NCI-H2029 treated with DMSO at 0.1 percent for 48 hours (cell line): ENCODE measurements around the gene LRRN2.
"Not testable (repeated sequence)": the region's sequence is repeated elsewhere in the genome, so short reads cannot be mapped to it uniquely, and the experiment has no call there.

ENCODE experiments used
- DNase-seq: peaks from one replicate; lab custom pipeline; 2025; lab: John Stamatoyannopoulos, UW

Gene LRRN2

DNA sequence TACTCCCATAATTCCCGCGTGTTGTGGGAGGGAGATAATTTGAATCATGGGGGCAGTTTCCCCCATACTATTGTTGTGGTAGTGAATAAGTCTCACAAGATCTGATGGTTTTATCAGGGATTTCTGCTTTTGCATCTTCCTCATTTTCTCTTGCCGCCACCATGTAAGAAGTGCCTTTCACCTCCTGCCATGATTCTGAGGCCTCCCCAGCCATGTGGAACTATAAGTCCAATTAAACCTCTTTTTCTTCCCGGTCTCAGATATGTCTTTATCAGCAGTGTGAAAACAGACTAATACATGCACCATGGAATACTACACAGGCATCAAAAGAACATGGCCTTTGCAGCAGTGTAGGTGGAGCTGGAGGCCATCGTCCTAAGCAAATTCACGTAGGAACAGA is 56.1 kb downstream of the LRRN2 start:
- DNase-seq, result not testable (repeated sequence)

DNA sequence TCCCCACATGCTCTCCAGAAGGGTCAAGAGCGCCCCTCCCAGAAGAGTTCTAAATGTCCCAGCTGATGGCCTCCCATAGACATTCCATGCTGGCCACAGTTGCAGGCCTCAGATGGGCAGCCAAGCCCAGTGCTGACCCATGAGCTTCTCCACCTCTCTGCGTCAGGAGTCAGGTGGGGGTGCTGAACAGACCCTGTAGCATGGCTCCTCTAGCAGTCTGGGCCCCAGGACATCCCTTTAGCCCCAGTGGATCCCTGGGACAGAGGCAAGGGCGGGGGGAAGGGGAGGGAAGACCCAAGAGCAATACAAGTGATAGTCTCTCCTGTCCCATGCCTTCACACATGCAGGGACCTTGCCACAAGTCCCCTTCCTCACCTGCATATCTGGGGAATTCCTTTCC is 56.7 kb downstream of the LRRN2 start:
- no peak for DNase-seq

DNA sequence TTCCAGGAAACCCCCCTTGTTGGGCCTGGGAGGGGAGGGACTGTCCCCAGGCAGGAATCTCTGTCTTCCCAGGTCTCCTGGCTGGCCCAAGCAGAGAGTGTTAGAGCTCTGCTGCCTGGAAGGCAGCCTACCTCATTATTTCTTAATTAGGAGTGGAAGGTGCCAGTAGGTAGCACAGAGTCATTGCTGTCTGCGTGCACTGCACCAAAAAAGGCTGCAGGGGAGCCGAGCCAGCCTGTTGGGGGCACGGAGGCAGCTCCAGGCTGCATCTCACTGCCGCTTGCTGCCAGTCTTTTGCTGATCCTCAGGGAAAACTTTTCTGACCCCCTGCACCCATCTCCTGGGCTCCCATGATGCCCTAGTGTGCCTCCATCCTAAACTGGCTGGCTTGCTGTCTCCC is 58.1 kb downstream of the LRRN2 start:
- no peak for DNase-seq

GRCh38 chr1:204626381-204626780 is 59.2 kb downstream of the LRRN2 start:
- no peak for DNase-seq

- no peak for DNase-seq
Observed at GRCh38 chr1:204624631-204625216, 60.8 kb downstream of the LRRN2 start.

DNA sequence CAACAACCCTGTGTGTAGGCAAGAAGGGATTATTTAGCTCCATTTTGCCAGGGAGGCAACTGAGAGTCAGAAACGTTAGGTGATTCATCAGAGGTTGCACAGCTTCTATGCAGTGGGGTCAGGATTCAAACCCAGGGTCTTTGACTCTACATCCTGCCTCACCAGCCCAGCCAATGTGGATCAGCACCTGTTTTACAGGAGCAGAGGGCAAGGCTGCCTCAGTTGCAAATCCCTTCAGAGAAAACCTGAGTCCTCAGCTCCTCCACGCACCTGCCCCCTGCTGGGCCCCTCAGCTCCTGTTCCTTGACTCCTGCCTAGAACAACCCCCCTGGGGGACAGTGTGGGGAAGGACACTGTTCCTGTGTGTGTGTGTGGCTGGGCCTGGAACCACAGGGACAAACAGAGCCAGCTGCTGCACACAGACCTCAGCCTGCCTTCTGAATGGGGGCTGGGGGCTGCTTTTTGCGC is 61.6 kb downstream of the LRRN2 start:
- DNase-seq, result no peak

GRCh38 chr1:204623365-204623893 is 62.1 kb downstream of the LRRN2 start:
- no peak for DNase-seq

DNA sequence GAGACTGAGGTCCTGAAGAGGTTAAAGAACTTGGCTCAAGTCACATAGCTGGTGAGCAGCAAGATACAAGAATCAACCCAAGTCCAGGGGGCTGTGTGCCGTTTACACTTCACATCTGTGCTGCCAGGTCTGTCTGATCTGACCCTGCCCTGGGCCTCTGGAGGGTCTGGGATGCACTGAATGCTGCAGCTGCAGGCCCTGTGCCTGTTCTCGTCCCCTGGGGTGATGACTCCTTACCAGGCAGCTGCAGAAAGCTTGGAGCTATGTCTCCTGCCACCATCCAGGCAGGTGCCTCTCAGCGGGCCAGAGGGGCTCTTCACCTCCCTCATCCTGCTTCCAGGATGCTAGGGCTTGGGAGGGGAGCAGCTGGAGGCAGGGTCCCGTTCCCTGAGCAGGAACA is 63.5 kb downstream of the LRRN2 start:
- no peak for DNase-seq

GRCh38 chr1:204621396-204621795 is 64.1 kb downstream of the LRRN2 start:
- DNase-seq, result no peak

GRCh38 chr1:204619721-204620120 is 65.8 kb downstream of the LRRN2 start:
- DNase-seq, result no peak

DNA sequence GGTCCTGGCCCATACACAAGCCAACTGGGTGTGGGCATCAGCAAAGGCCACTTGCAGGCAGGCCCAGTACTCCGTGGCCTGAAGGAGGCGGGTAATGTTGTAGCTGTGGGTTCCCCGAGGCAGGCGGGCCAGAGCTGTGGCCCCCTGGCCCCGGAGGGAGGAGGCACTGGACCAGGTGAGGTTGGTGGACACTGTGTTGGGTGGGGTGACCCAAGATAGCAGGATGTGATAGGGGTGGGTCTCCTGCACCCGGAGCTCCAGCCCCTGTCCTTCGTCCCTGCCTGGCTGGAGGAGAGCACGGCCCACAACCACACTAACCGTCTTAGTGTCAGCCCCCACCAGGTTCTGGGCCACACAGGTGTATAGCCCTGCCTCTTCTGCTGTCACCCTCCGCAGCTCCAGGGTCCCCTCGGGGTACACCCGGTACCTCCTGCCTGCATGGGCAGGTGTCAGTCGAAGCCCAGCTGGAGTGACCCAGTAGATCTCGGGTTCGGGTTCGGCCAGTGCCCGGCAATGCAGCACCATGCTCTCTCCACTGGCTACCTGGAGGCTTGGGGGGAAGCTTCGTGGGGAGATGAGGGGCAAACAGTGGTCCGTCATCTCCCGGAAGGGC is 67.3 kb downstream of the LRRN2 start:
- DNase-seq, result no peak

DNA sequence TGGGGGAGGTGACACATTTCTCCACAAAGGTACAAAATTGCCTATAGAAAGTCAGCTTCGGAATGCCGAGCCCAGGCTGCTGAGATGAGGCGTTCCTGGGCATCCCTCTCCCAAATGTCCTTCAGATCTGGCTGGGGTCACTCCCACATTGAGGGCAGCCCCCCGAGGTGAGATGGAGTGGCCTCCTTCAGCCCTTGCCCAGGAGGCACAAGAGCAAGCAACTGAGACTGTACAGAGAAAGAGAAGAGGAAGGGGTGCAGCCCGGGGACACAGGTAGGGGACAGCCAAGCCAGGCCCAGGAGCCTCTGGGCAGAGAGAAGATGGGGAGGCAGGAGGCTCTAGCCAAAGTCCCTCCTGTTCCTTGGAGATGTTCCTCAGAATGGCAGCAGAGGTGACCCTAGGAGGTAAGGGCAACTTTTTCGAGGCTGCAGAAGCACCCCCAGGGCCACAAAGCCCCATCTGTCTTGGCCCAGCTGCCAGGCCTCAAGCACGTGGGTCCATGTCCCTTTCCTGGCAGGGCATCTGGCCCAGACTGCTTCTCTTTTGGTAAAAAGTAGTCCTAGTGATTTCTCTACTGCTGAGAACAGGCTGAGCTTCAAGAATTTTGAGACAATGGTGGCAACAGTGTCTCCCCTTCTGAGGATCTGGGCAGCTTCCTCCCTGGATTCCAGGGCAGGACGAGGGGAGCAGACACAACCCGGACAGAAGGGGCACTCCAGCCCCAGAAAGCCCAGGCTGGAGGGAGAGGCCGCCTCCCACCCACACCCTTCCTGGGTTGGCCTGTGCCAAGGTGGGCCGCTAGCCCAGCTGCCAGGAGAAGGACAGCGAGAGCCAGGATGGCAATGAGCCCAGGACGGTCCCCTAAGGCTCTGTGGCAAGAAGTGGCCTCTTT is 68.0 kb downstream of the LRRN2 start:
- no peak for DNase-seq

DNA sequence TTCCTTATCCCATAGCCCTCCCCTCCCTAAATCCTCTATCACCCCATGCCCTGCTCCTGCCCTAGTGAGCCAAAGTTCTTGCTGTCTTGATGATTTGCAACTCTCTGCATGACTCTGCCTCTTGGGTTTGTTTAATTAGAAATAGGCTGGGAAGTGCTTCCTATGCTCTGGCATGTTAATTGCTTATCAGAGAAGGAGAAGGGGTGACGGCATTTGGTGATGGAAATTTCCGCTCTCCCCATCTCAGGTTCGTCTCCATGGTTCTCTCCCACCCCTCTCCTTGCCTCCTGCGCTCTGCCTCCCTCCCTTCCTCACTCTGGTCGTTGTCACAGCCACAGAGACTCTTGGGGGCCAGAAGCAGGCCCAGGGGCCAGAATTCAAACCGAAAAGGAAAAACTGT is 68.9 kb downstream of the LRRN2 start:
- no peak for DNase-seq

DNA sequence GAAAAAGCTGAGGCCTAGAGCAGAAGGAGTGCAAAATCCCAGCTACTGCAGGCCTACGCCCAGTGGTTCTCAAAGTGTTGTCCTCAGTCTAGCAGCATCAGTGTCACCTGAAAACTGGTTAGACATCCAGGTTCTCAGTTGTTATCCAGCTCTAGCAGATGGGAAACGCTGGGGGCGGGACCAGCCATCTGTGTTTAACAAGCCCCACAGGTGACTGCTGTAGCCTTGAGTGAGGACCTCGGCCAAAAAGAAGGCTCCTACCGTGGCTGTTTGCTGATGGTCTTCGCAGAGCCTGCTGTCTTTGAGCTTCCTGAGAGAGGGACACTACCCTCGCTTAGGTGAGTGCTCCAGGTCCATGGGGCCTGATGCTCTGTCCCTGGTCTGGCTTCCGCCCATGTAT is 69.7 kb downstream of the LRRN2 start:
- DNase-seq, result no peak

DNA sequence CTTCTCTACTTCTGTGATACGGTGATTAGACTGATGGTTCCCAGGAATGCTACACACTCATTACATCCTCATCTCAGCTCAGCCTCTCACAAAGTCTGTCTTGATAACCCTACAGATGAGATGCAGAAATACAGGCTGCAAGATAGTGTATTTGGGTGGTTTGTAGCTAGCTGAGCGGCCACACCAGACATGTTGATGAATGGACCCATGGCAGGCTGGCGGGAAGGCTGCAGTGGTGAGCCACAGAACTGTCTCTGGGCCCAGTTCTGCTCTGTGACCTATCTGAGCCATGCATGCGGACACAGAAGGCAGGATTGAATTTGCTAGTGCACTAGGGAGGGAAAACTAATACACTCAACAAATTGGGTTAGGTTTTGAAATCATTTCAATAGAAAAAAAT is 71.9 kb downstream of the LRRN2 start:
- no peak for DNase-seq

- no peak for DNase-seq
Observed at GRCh38 chr1:204612326-204612725, 73.2 kb downstream of the LRRN2 start.

- no peak for DNase-seq
Observed at GRCh38 chr1:204611036-204611435, 74.5 kb downstream of the LRRN2 start.

DNA sequence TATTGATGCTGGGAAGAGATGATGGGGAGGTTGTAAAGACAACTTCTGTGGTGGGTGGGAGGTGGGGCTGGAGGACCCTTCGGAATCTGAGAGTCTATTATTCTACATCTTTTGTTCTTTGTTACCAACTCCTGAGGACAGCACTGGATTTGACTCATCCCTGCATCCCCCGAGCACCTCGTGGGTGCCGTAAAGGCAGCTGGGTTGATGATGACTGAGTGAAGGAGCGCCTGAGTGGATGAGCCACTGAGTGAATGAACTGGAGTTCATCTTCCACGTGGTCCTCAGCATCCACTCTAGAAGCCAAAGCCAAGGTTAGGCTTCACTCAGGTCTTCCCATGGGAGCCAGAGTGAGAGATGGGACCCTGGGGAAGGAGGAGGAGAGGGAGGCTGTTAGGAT is 77.6 kb downstream of the LRRN2 start:
- no peak for DNase-seq

DNA sequence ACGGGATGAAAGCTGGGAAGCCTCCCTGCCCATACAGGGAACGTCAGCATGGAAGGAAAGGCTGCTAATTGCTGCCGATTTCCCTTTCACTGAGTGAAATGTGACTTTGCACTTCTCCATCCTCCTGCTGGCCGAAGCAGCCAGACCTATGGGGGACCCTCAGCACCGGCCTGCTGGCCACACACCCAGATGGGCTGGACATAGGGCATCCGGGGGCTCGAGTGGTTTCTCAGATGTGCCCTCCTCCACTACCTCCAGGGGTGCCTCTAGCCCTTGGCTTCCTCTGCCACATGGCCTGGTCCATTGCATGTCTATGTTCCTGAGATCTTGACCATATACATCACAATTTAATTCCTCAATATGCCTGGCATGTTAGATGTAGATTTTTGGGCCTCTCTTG is 79.7 kb downstream of the LRRN2 start:
- DNase-seq, result no peak

DNA sequence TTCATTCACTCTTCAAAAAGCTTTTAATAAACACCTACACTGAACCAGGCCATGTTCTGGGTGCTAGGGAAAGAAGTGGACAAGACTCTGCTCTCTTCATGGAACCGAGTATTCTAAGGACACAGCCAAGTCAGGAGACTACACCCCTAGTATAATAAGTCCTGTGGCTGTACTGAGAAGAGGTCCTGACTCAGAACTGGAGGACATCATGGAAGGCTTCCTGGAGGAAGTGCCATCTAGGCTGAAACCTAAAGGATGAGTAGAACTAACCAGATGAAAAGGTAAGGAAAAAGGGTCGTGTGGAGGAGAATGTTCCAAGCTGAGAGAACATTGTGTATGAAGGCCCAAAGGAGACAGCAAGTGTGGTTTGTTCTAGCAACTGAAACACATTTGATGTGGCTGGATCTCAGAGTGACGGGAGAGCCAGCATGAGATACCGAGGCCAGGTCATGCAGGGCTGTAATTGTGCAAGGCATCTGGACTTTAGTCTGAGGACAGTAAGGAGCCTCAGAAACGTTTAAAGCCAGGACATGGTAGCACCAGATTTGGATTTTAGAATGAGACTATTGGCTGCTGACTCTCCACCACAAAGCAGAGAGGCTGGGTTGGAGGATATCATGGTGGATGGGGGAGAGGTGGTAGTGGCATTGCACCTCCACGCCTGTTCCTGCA is 82.5 kb downstream of the LRRN2 start:
- DNase-seq, result no peak

DNA sequence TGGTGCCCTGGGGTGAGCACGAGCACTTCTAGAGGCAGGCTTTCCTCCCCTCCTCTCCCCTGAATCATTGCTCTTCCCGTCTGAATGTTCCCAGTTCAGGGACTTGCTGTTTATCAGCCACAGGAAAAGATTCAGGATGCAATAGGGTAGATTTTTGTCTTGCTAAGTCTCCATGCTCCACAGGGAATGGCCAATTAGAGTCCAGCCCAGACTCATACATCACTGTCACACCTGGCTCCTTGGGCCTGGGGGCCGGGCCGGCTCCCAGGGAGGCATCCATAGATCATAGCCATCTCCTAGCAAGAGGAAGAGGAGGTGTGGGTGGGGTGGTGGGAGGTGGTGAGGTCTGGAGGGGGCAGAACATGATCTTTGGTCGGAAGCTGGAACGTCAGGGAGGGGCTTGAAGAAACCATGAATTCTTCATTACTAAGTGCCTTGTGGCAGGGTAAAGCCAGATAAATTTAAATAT is 83.4 kb downstream of the LRRN2 start:
- DNase-seq, result no peak

DNA sequence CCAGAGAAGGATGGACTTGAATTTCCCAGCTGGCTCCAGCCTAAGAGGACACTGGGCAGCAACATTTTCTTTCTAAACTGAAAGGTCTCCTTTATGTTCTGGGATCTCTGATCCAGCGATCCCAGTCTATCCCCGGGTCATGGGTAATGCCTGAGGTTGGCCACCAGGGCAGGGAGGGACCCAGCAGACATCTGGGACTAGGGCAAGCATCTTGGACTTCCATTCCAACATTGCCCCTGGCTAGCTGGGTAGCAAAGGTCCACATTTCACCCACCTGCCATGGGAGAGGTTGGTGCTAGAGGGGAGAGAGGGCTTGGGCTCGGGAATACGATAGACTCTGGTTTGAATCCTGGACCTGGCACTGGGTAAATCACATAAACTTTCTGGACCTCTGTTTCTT is 84.6 kb downstream of the LRRN2 start:
- DNase-seq, result no peak
